GM12878 (cell line): Measurements from ENCODE around the gene ATAD2B. TPM values are rescaled to one million over a fixed set of nuclear protein-coding genes. Genes with fewer than 3 reads are reported as not detected.

Experiments used
- BHLHE40 ChIP-seq, 2 experiments: fragments of 450-650 bp in 1 of 2; IDR thresholded peaks; 2 replicates each; pipeline ENCODE4 v1.6.1; 2011 to 2017; ENCODE audit warnings: low read depth in 2 of 2, borderline replicate concordance in 1 of 2, improper control_type of control experiment in 1 of 2, low read length in 1 of 2, mild to moderate bottlenecking in 1 of 2
- CHD1 ChIP-seq: IDR thresholded peaks from 2 replicates; pipeline ENCODE4 v1.6.1; 2012; ENCODE audit warnings: low read depth, low read length, improper control_type of control experiment
- CHD4 ChIP-seq: fragments of 200-600 bp; sonication (generic); IDR thresholded peaks from 2 replicates; pipeline ENCODE4 v1.6.1; 2016; ENCODE audit warnings: mild to moderate bottlenecking
- FOS ChIP-seq: IDR thresholded peaks from 3 replicates; pipeline ENCODE4 v1.6.1; 2011; ENCODE audit warnings: borderline replicate concordance; ENCODE audit not compliant: insufficient read length; ENCODE audit errors: extremely low read depth
- HDGF ChIP-seq: fragments of 450-650 bp; IDR thresholded peaks from 2 replicates; pipeline ENCODE4 v1.6.1; 2016; ENCODE audit warnings: antibody characterized with exemption
- IRF4 ChIP-seq: IDR thresholded peaks from 2 replicates; pipeline ENCODE4 v1.6.1; 2011; ENCODE audit warnings: low read depth, low read length
- KAT2A ChIP-seq: conservative IDR thresholded peaks from 2 replicates; pipeline ENCODE4 v1.6.1; 2011; ENCODE audit warnings: low read depth, low read length; ENCODE audit not compliant: control insufficient read depth
- MTA3 ChIP-seq: IDR thresholded peaks from 2 replicates; pipeline ENCODE4 v1.6.1; 2012; ENCODE audit warnings: low read length, inconsistent platforms, borderline replicate concordance
- MXI1 ChIP-seq: fragments of 150-350 bp; IDR thresholded peaks from 2 replicates; pipeline ENCODE4 v1.6.1; 2011; ENCODE audit warnings: low read depth, mild to moderate bottlenecking, inconsistent platforms, low read length, improper control_type of control experiment
- NBN ChIP-seq: fragments of 450-650 bp; IDR thresholded peaks from 2 replicates; pipeline ENCODE4 v1.6.1; 2016
- NR2F1 ChIP-seq: fragments of 450-650 bp; conservative IDR thresholded peaks from 2 replicates; pipeline ENCODE4 v1.6.1; 2017; ENCODE audit warnings: mild to moderate bottlenecking
- PBX3 ChIP-seq: IDR thresholded peaks from 2 replicates; pipeline ENCODE4 v1.6.1; 2011; ENCODE audit warnings: mild to moderate bottlenecking, low read depth, low read length, moderate library complexity; ENCODE audit not compliant: insufficient replicate concordance
- RB1 ChIP-seq: fragments of 450-650 bp; formaldehyde crosslinking; IDR thresholded peaks from 2 replicates; pipeline ENCODE4 v1.6.1; 2017; ENCODE audit warnings: mild to moderate bottlenecking, borderline replicate concordance
- REST ChIP-seq: IDR thresholded peaks from 2 replicates; pipeline ENCODE4 v1.6.1; 2012; ENCODE audit warnings: mild to moderate bottlenecking, low read depth, low read length
- SMAD1 ChIP-seq: fragments of 450-650 bp; IDR thresholded peaks from 2 replicates; pipeline ENCODE4 v1.6.1; 2018; ENCODE audit warnings: mild to moderate bottlenecking, low read depth; ENCODE audit not compliant: partially characterized antibody
- SP1 ChIP-seq: IDR thresholded peaks from one replicate; pipeline ENCODE4 v1.6.1; 2011; ENCODE audit warnings: low read depth, low read length
- SPI1 ChIP-seq: IDR thresholded peaks from 2 replicates; pipeline ENCODE4 v1.6.1; 2011; ENCODE audit warnings: low read depth, mild to moderate bottlenecking, low read length, moderate library complexity, borderline replicate concordance; ENCODE audit not compliant: insufficient read depth
- SUZ12 ChIP-seq: fragments of 200-600 bp; sonication (generic); IDR thresholded peaks from one replicate; pipeline ENCODE4 v1.6.1; 2018; ENCODE audit warnings: antibody characterized with exemption, mild to moderate bottlenecking; ENCODE audit not compliant: unreplicated experiment
- TAF1 ChIP-seq: IDR thresholded peaks from 2 replicates; pipeline ENCODE4 v1.6.1; 2011; ENCODE audit warnings: mild to moderate bottlenecking, low read depth, low read length, borderline replicate concordance
- TCF3 ChIP-seq: IDR thresholded peaks from 2 replicates; pipeline ENCODE4 v1.6.1; 2012; ENCODE audit warnings: low read depth, mild to moderate bottlenecking, low read length, borderline replicate concordance; ENCODE audit not compliant: insufficient read depth
- ZNF217 ChIP-seq: fragments of 450-650 bp; IDR thresholded peaks from 2 replicates; pipeline ENCODE4 v1.6.1; 2017; ENCODE audit warnings: antibody characterized with exemption, mild to moderate bottlenecking
- ZNF274 ChIP-seq: IDR thresholded peaks from one replicate; pipeline ENCODE4 v1.8.0; 2011; ENCODE audit not compliant: insufficient read length, insufficient read depth
- ZNF384 ChIP-seq: IDR thresholded peaks from 2 replicates; pipeline ENCODE4 v1.6.1; 2012; ENCODE audit warnings: low read depth, mild to moderate bottlenecking, low read length, improper control_type of control experiment, borderline replicate concordance
- polyA plus RNA-seq, 11 experiments: library from polyadenylated mRNA; depleted of rRNA in 4 of 11; unstranded in 6 of 11; stranded (reverse) in 5 of 11; fragments of >200 nt; fragmentation: Nextera tagmentation in 4 of 11; fragmentation: Illumina TruSeq in 1 of 11; extraction: Ambion mirVana in 4 of 11; extraction: Trizol in 1 of 11; gene quantifications; 1 replicate in 1 of 11; 2 replicates in 10 of 11; pipeline versions ENCODE4 v1.2.1 to v1.2.3, GENCODE V29; 2011 to 2016; ENCODE audit warnings: inconsistent platforms in 2 of 11, missing spikeins in 2 of 11, low read depth in 1 of 11
- total RNA-seq, 4 experiments: library from RNA; depleted of rRNA in 3 of 4; stranded (reverse); fragments of >200 nt in 3 of 4; fragmentation: Illumina TruSeq in 1 of 4; extraction: Trizol in 1 of 4; gene quantifications; 2 replicates each; pipeline versions ENCODE4 v1.2.1 to v1.2.3, GENCODE V29; 2013 to 2021
- TF ChIP-seq, protein P1 (sequence below): fragments of 450-650 bp; IDR thresholded peaks from 2 replicates; pipeline ENCODE4 v1.6.1; 2017; ENCODE audit warnings: antibody characterized with exemption, mild to moderate bottlenecking, moderate library complexity

ATAD2B gene
- total and polyA plus RNA-seq, 10 of the 15 experiments (the other 5 are each of a cell fraction or from before 2014, with no cell fraction given) = 3.6 to 29.9 (median 16.8) TPM

DNA sequence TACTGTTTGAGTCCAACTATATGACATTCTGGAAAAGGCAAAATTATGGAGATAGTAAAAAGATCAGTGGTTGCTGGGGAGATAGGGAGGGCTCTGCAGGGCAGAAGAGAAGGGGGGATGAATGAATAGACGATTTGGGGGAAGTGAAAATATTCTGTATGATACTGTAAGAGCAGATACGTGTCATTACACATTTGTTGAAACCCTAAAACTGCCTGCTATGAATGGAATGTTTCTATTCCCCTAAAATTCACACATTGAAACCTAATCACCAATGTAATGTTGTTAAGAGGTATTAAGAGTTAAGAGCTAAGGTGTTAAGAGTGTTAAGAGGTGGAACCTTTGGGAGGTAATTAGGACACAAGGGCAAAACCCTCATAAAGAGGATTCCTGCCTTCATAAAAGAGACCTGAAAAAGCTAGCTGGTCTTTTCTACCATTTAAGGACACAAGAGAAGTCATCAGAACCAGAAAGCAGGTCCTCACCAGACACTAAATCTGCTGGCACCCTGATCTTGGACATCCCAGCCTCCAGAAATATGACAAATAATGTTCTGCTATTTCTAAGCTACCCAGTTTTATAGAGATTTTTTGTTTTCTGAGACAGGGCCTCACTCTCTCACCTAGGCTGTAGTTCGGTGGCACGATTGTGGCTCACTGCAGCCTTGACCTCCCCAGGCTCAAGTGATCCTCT lies 76.2 kb downstream of the ATAD2B start (continued):
- TF ChIP-seq REST = no peak
- no peak for TF ChIP-seq KAT2A
- no peak for TF ChIP-seq SUZ12
- TF ChIP-seq PBX3 = no peak
- no peak for TF ChIP-seq SP1
- TF ChIP-seq MTA3 = no peak; the same call in 1 of the 2 replicates
- TF ChIP-seq, protein P1, sequence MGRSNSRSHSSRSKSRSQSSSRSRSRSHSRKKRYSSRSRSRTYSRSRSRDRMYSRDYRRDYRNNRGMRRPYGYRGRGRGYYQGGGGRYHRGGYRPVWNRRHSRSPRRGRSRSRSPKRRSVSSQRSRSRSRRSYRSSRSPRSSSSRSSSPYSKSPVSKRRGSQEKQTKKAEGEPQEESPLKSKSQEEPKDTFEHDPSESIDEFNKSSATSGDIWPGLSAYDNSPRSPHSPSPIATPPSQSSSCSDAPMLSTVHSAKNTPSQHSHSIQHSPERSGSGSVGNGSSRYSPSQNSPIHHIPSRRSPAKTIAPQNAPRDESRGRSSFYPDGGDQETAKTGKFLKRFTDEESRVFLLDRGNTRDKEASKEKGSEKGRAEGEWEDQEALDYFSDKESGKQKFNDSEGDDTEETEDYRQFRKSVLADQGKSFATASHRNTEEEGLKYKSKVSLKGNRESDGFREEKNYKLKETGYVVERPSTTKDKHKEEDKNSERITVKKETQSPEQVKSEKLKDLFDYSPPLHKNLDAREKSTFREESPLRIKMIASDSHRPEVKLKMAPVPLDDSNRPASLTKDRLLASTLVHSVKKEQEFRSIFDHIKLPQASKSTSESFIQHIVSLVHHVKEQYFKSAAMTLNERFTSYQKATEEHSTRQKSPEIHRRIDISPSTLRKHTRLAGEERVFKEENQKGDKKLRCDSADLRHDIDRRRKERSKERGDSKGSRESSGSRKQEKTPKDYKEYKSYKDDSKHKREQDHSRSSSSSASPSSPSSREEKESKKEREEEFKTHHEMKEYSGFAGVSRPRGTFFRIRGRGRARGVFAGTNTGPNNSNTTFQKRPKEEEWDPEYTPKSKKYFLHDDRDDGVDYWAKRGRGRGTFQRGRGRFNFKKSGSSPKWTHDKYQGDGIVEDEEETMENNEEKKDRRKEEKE = no peak
- TF ChIP-seq MXI1 = no peak
- no peak for TF ChIP-seq TCF3
- TF ChIP-seq NBN = peak; percentile 84; the same call in 1 of the 2 replicates
- no peak for TF ChIP-seq SMAD1
- TF ChIP-seq NR2F1 = peak; percentile 40; the same call in 1 of the 2 replicates
- no peak for TF ChIP-seq TAF1
- no peak for TF ChIP-seq CHD4
- peak; percentile 40; the same call in 1 of the 2 replicates for TF ChIP-seq ZNF217
- TF ChIP-seq SPI1 = peak; percentile 81
- TF ChIP-seq ZNF274 = no peak
- TF ChIP-seq BHLHE40 (IDR thresholded peaks at IDR 0.05; ENCODE audit: borderline replicate concordance in 1 of 2, low read depth in 2 of 2, low read length in 1 of 2) = no peak
- TF ChIP-seq ZNF384 = no peak
- TF ChIP-seq IRF4 = 0 out of 2 replicates have a peak, but pooled peaks have one; percentile 32
- TF ChIP-seq HDGF = no peak
- no peak for TF ChIP-seq RB1
- no peak for TF ChIP-seq CHD1
- no peak for TF ChIP-seq FOS
